ENCODE data around the gene ZBTB5.
"Not testable (repeated sequence)": the region's sequence is repeated elsewhere in the genome, so short reads cannot be mapped to it uniquely, and the experiment has no call there.

Gene ZBTB5

DNA sequence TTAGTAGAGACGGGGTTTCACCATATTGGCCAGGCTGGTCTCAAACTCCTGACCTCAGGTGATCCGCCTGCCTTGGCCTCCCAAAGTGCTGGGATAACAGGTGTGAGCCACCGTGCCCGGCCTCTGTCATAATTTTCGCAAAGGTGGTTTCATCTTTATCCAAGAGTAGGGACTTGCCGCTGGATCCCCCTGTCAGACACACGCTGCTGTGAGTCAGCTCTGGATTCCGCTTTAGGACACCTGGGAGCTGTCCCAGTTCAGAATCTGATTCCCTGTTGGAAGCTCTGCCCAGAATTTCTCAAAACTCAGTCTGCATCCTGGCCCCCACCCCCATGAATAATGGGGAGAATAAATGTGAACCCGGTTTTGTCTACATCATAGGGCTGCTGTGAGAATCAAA, 60.7 kb downstream of the ZBTB5 start:
- DNase-seq = no peak

DNA sequence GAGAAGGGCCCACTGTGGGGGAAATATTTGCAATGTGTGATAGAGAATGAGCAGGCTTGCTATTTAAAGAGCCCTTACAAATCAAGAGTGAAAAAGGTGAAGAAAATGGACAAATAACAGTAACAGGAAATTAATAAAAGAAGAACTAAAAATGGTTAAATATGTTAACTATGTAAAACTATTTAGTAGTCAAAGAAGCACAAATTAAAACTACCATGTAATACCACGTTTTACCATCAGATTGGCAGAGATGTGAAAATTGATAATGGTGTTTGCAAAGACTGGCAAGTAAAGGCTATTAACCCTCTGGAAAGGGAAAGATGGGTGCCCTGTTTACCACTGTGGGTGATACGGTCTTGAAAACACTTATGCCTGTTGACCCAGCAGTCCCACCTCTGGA, 65.9 kb downstream of the ZBTB5 start:
- DNase-seq = no peak

DNA sequence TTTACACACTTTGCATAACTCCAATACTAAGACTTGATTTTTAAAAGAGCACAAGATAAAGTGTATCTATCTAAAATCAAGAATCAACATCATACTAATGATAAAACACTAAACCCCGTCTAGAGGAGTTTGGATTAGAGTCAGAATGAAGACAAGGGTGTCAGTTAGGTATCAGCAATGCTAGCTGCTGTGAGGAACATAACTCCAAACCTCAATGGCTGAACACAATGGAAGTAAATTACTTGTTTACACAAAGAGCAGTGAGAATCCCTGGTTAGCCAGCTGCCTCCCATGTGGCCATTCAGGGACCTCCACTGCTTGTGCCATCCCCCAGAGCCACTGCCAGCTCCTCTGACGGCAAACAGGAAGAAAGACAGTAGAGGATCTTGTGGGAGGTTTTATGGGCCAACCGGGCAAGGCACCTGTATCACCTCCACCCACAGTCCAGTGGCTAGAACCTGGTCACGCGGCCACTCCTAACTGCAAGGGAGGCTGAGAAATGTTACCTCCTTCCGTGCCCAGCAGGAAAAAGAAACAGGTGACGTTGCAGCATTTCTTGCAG, 66.7 kb downstream of the ZBTB5 start:
- DNase-seq = no peak

DNA sequence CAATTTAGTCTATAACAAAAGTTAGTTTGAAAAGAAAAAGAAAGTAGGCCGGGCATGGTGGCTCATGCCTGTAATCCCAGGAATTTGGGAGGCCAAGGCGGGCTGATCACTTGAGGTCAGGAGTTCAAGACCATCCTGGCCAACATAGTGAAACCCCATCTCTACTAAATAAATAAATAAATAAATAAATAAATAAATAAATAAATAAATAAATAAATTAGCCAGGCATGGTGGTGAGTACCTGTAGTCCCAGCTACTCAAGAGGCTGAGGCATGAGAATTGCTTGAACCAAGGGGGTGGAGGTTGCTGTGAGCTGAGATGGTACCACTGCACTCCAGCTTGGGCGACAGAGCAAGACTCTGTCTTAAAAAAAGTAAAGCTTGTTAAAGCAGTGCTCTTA, 67.3 kb downstream of the ZBTB5 start:
- DNase-seq = not testable (repeated sequence)

DNA sequence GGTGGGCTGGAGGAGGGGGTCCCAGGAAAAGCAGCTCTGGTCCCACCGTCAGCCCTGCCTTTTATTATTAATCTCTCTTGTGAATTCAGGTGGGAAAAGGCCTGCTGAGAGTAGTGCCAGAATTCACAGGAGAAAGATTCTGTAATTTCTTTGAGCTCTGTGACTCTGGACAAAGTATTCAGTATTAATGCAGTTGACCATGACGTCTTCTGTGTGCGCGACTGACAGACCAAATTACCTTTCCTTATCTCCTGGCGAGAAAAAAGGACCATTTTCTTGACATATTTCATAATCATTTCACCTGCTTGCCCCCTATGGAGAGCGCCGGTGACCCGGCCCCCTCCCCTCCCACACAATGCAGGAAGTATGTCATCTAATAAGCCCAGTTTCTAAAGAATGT, 69.6 kb downstream of the ZBTB5 start:
- no peak for DNase-seq

DNA sequence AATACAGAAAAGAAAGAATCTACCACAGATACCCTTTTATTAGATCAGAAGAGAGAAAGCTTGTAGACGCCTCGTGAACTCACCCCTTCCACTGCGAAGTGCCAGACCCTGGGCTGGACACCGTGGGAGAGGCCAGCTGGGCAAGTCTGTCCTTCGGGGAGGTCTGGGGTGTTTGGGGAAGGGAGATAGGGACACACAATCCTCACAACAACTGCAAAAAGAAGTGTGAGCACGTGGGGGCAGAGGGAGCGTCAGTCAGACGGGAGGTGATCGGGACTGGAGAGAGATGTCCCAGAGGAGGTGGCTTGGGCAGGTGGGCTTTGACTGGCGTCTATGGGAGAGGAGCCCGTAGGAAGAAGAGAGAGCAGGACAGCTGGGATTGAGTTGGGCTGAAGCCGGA, 70.0 kb downstream of the ZBTB5 start:
- no peak for DNase-seq

DNA sequence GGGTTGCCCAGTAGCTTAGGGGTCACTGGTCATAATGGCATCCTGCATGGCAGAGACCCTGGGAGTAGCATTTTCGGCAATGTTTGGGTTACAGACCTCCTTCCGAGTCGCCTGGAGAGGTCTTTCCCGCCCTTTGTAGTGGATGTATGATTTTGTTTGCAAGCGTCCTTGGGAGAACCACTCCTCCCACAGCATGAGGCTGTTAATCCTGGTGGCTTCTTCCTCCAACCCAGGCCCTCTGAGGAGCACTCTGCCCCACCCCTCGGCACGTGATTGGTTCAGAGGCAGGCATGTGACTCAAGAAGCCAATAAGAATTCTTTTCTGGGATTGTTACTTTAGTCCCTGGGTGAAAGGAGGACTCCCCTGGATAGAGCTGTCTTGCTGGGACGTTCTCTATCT, 73.0 kb downstream of the ZBTB5 start:
- DNase-seq = peak; percentile 14

DNA sequence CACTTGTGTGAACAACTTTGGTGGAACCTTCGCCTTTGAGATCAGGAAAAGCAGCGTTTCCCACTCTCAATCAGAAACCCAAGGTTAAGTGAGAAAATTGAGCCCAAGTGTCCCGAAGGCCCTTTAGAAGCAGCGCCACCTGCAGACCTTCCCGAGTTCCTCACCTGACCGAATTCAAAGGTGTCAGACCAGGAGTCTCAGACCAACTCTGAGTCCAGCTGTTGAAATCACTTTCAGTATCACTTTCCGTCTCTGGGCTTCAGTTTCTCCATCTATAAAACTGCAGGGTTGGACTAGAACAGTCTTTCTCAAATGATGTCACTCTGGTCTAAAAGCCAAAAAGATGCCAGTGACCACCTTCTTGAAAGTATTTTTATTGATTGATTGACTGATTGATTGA, 74.5 kb downstream of the ZBTB5 start:
- DNase-seq = peak; percentile 21
